Activated CD4-positive, alpha-beta T cell treated with anti-CD3 and anti-CD28 coated beads, Interleukin-2, amount 50 U/mL, for 1 hour (primary cell): ENCODE data around the gene KLHL34.

ENCODE experiments used
- DNase-seq: peaks from one replicate; pipeline ENCODE4 v3.0.0-alpha.2; 2020

Gene KLHL34, protein sequence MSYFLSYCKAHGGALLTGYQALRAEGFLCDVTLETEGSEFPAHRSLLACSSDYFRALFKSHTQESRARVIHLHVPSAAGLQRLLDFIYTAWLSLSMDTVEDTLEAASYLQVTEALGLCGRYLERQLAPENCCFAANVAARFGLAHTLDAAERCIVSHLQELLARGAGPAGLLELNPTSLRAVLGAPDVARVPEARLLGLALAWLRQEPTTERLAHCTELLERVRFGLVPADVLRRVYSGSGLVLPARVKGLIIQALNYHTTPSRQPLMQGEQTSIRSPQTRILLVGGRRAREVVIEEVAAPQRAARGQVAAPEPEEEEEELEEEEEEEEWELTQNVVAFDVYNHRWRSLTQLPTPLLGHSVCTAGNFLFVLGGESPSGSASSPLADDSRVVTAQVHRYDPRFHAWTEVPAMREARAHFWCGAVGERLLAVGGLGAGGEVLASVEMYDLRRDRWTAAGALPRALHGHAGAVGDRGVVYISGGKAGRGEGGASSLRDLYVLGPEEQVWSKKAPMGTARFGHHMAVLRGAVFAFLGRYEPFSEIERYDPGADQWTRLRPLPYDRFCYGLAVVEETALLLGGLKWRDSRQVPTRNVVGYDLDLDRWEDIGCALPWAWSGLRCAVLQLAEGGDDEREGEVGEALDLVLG

DNA sequence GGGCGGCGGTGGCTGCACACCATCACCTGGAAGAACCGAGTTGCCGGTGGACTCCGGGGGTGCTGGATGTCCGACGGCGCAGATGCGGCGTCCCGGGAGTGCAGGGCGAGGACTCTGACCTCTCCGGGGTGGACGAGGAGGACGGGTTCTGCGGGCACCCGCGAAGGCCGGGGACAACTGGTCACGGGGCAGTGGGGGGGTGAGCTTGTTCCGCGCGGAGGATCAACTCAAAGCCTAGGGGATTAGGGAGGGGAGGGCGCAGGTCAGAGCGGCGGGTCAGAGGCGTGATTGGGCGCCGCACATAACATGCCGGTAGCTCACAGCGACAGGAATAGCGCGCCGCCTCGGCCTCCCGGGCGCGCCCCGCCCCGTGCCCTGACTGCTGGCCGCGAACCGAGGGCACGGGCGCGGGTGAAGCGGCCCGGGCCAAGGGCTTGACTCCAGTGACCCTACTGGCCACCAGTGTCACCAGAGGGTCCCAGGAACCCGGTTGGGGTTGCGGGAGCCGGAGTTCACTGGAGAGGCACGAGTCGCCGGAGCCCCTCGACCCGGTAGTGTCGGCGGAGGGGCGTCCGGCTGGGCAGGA lies at the start of gene KLHL34:
Gene KLHL34 (minus strand): TSS at position 179 of the 586 bp plus-strand sequence. CDS start 542 bp downstream, outside the sequence.
- no peak for DNase-seq

- DNase-seq: no peak
These were observed 47.1 kb upstream of the KLHL34 start for GRCh38 chrX:21705225-21705624.

- DNase-seq: no peak
These were observed 44.6 kb upstream of the KLHL34 start for GRCh38 chrX:21702725-21703124.

GRCh38 chrX:21700967-21701366 lies 42.8 kb upstream of the KLHL34 start:
- no peak for DNase-seq

- DNase-seq: no peak
These were observed 42.1 kb upstream of the KLHL34 start for GRCh38 chrX:21700275-21700674.

DNA sequence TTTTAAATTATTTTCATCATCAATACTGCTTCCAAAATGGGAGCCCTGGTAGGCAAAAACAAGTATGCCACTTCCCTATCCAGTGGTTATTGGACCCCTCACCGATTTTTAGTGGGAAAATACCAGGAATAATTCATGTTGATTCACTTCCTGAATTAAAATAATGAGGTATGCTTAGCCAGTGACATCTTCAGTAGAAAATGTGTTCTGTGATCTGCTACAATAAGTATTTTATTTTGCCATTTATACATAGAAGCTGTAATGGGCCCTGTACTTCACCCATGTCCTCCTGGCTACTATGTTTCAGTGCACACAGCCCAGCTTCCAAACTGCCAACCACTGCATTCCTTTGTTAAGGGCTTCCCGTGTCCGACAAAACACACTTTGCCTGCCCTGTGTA lies 41.0 kb upstream of the KLHL34 start:
- no peak for DNase-seq

- no peak for DNase-seq
These were observed 40.1 kb upstream of the KLHL34 start for GRCh38 chrX:21698272-21698671.

- DNase-seq: no peak
These were observed 33.4 kb upstream of the KLHL34 start for GRCh38 chrX:21691512-21692018.

DNA sequence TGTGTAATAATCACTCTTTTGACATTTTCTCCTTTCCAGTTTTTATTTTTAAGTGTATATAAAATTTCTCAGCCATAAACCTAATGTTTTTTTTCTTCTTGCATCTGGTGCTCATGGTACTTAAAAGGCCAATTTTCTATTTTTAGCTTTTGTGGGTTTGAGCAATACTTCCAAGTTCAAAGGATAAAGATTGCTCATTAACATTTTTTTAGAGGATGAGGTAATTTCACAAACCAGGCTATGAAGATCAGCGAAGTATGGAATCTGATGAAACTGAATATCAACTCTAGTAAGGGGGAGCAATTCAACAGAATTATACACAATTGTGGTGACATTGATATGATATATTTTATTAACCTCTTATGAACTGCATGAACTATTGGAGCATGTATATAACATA lies 25.8 kb upstream of the KLHL34 start:
- no peak for DNase-seq

- no peak for DNase-seq
These were observed 20.0 kb upstream of the KLHL34 start for GRCh38 chrX:21678048-21678612.

DNA sequence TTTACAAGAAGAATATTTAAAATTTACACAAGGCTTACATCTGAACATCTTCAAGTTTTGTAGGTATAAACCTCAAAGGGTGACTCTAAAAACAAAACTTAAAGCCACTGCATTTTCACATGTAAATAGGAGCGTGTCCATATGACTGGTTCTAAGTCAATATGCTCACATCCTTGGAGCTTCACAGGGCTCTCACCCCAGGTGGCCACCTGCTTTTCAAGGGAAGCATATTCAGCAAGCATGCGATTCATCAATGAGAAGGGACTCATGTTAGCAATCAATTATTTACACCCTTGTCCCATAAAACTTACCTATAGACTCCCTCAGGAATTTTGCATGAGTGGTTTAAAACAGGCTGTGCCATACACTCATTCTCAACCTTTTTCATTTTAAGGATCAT lies 17.8 kb upstream of the KLHL34 start:
- no peak for DNase-seq

DNA sequence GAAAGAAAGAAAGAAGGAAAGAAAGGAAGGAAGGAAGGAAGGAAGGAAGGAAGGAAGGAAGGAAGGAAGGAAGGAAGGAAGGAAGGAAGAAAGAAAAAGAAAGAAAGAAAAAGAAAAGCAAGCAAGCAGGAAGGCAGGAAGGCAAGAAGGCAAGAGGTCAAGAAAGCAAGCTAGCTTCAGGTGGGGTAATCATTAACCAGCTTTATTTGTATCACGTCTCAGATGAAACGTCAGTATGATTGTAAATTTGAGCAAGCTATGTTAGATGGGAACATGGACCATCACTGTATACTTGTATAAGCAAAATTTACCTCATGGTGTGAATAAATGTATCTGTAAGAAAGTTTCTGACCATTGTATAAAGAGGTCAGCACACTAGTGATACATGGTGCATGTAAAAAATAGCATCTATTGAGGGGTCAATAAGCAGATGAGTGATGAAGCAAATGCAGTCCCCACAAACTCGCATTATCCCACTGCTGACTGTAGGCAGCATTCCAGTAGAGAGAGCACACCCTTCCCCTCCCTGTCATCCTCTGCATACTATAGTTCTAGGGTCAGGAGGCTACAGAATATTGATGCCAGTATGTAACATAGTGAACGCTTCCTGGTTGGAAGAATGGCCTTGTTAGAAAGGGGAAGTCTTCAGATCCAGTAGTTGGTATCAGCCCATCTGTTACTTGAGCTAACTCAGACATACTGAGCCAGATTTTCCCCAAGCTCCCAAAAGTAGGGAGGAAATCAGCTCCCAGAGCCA lies 16.5 kb upstream of the KLHL34 start:
- no peak for DNase-seq

GRCh38 chrX:21666679-21667078 lies 8.5 kb upstream of the KLHL34 start:
- no peak for DNase-seq

DNA sequence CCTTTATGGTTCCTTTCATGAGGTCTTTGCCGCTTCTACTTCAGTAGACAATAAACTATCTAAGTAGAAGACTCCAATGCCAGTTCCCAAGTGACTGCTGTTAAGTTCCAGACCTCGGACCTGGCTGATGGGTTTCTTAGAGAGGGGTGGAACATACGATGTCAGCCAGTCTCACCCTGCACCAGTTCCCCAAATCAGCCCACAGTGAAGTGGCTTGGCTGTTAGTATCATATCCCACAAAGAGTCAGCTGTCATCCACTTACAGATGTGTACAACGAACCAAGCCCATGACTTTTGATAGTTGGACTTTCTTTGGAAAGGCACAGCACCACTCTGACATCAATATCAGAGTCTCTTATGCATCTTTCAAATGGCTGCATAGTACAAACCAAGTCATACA lies 8.1 kb upstream of the KLHL34 start:
- DNase-seq: no peak

- no peak for DNase-seq
These were observed 4.6 kb upstream of the KLHL34 start for GRCh38 chrX:21662761-21663160.

- no peak for DNase-seq
These were observed 3.2 kb upstream of the KLHL34 start for GRCh38 chrX:21661316-21661715.

- DNase-seq: no peak
These were observed 2.0 kb upstream of the KLHL34 start for GRCh38 chrX:21660156-21660555.

DNA sequence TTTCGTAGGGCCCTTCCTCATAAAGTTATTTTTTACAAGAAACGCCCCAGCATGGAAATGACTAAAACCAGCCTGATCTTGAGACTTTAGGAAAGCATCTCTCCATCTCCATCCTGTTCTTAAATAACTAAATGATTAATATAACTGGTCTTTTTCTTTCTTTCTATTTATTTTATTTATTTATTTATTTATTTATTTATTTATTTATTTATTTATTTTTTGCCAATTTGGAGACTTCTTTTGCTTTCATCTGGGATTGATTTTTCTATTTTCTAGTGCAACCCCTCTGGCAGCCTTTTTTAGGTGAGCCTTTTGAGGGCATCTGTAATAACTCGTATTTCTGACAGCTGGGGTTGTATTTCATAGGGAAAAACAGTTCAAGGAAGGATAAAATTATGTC lies 1.2 kb upstream of the KLHL34 start:
- DNase-seq: no peak

DNA sequence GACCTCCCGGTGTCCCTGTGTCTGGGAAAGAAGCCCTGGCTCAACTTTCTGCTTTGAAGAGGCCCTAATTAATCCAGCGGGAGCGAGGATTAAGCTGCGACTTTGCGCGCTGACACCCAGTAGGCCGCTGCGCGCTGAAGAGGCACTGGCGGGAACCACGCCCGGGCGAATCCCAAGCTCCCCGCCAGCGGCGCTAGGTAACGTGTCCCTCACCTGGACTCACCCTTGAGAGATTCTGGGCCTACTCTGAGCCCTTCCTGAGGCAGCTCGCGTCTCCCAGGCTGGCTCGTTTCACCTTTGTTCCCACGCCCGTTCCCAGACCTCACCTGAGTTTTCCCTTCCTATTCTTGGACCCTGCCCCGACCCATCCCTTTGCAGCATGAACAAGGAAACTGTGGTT lies 616 bp upstream of the KLHL34 start:
- no peak for DNase-seq

GRCh38 chrX:21657318-21658151 lies 595 bp downstream of the KLHL34 start:
- DNase-seq: no peak

GRCh38 chrX:21656587-21657317 lies 1.4 kb downstream of the KLHL34 start:
- no peak for DNase-seq
